ENCODE measurements around the gene BTBD17.

BTBD17 gene

DNA sequence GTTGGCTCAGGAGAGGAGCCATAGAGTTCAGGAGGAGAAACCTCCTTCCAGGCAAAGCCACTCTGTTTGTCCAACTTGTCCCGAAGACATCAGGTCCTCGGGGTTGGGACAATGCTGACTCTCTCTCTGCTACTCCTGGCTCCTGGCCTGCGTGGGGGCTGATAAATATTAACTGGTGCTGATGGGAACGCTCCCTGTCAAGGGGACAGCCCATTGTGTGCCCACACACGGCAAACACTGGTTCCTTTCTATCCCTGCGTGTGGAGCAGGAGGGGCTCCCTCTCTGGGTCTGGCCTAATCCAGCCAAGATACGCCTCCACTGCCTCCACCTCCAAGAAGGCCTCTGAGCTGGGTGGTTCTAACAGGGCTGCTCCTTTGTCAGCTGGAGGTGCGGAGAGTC is 31.2 kb downstream of the BTBD17 start:
- intact Hi-C loops (cut with DNase I; ENCODE audit: low total_unique reads): no loop called here
- no peak for DNase-seq
- Histone ChIP-seq H3K4me3 (no peak overlapping the region), H3K27ac (no peak overlapping the region), H3K4me1 (peaks cover 0 to 16% (median 13%) of the 10 kb centered on the region in 4 donors), H3K27me3 (peaks cover 0 to 65% of the 10 kb centered on the region in 2 donors), H3K9me3 (peaks cover 0 to 9% (median 7%) of the 10 kb centered on the region in 3 donors), H3K36me3 (no peaks in the 10 kb centered on the region)
- TF ChIP-seq, protein P1, sequence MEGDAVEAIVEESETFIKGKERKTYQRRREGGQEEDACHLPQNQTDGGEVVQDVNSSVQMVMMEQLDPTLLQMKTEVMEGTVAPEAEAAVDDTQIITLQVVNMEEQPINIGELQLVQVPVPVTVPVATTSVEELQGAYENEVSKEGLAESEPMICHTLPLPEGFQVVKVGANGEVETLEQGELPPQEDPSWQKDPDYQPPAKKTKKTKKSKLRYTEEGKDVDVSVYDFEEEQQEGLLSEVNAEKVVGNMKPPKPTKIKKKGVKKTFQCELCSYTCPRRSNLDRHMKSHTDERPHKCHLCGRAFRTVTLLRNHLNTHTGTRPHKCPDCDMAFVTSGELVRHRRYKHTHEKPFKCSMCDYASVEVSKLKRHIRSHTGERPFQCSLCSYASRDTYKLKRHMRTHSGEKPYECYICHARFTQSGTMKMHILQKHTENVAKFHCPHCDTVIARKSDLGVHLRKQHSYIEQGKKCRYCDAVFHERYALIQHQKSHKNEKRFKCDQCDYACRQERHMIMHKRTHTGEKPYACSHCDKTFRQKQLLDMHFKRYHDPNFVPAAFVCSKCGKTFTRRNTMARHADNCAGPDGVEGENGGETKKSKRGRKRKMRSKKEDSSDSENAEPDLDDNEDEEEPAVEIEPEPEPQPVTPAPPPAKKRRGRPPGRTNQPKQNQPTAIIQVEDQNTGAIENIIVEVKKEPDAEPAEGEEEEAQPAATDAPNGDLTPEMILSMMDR (IDR thresholded peaks at IDR 0.05): no peak

DNA sequence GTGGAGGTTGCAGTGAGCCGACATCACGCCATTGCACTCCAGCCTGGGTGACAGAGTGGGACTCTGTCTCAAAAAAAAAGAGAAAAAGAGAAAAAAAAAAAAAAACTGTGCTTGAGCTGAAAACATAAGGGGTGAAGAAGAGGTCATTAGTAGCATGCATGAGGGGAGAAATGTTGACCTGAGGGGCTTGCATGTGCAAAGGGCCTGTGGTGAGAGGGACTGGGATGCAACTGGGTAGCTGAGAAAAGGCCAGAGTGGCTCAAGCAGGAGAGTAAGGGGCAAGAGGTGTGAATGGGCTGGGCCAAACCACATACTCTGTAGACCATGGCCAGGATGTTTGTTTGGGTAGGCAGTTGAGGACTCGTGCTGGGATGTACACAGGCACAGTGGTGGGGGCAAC is 32.3 kb downstream of the BTBD17 start:
- intact Hi-C loops (cut with DNase I; ENCODE audit: low total_unique reads): no loop called here
- no peak for DNase-seq
- no peaks in the 10 kb centered on the region for H3K36me3 ChIP-seq
- no peak overlapping the region for H3K27ac ChIP-seq
- H3K9me3 ChIP-seq: peaks cover 0 to 6% (median 4%) of the 10 kb centered on the region in 3 donors
- peaks cover 0 to 19% (median 16%) of the 10 kb centered on the region in 4 donors for H3K4me1 ChIP-seq
- TF ChIP-seq, protein P1 (IDR thresholded peaks at IDR 0.05): no peak
- peaks cover 0 to 62% of the 10 kb centered on the region in 2 donors for H3K27me3 ChIP-seq
- H3K4me3 ChIP-seq: no peak overlapping the region

DNA sequence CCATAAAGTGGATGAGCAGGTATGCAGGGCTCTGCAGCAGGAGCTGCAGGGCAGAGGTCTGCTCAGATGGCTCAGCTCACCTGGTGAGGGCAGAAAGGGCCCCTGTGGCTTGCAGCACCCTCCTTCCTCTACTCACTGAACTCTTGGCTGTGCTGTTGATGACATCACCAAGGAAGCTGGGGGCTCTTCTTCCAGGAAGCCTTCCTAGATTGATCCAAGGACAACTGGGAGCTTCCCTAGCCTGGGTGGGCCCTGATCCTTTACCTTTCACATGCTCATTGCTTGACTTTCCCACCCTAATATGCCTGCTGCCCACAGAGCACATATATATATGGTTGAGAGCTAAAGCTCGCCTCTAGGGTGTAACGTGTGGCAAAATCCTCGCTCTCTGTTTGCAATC is 33.2 kb downstream of the BTBD17 start:
- Histone ChIP-seq H3K9me3 (no peaks in the 10 kb centered on the region), H3K27me3 (peaks cover 0 to 58% of the 10 kb centered on the region in 2 donors), H3K4me1 (peaks cover 0 to 19% (median 16%) of the 10 kb centered on the region in 4 donors), H3K36me3 (no peaks in the 10 kb centered on the region), H3K4me3 (no peak overlapping the region), H3K27ac (no peak overlapping the region)
- TF ChIP-seq, protein P1 (IDR thresholded peaks at IDR 0.05): no peak
- intact Hi-C loops (cut with DNase I; ENCODE audit: low total_unique reads): no loop called here
- no peak for DNase-seq

DNA sequence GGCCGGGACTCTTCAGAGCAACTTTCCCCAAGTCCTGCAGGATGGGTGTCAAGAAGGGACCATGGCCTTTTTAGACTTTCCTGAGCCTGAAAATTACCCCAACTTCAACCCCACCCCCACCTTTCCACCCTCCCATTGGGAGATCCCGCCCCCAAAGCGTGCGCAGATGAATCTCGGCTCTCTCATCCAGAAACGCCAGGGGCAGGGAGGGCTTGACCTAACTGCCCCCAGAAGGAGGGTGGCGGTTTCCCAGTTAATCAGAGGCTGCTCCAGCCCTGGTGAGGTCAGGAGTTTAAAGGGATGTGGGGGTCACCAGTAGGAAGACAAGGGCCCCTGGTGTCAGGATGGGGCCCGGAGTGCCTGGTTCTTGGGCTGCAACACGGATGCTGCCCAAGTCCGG is 35.2 kb downstream of the BTBD17 start:
- intact Hi-C loops (cut with DNase I; ENCODE audit: low total_unique reads): no loop called here
- Histone ChIP-seq H3K4me1 (peaks cover 0 to 19% (median 16%) of the 10 kb centered on the region in 4 donors), H3K36me3 (no peaks in the 10 kb centered on the region), H3K9me3 (no peaks in the 10 kb centered on the region), H3K27ac (no peak overlapping the region), H3K4me3 (peak overlapping the region; percentile 33 to 38), H3K27me3 (peaks cover 0 to 54% of the 10 kb centered on the region in 2 donors)
- TF ChIP-seq, protein P1 (IDR thresholded peaks at IDR 0.05): no peak
- DNase-seq: no peak

DNA sequence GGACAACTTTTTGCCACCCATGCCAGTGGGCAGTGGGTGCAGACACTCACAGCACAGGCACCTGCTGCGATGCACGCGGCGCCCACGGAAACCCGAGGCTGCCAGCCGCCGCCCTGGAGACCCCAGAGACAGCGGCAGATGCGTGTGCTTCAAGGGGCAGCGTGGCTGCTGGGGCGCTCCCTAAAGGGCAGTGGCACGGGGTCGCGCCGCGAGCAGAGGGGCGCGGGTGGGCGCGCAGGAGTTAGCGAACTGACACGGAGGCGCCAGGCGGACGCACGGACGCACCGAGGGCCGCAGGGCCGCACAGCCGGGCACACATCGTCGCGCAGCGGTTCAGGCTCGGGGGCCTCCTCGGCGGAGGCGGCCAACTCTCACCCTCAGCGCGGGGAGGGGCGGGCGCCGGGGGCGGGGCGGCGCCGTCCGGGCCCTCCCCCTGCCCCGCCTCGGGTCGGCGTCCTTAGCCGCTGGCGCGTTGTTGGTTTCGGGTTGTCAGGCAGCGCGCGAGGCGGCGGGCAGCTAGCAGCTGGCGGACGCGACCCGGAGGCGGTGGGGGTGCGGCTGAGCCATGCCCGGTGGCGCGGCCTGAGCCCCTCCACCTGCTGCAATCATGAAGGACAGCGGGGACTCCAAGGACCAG is 35.8 kb downstream of the BTBD17 start, which contains the start of gene KIF19:
Gene KIF19 (plus strand): TSS at position 484 of the 637 bp plus-strand sequence. CDS start 124 bp downstream, at position 608.
- DNase-seq: no peak

More for the DNA sequence above, 35.8 kb downstream of the BTBD17 start, which contains the start of gene KIF19:
- no peaks in the 10 kb centered on the region for H3K36me3 ChIP-seq
- peak within 1 kb of the TSS; percentile 33 to 38 for H3K4me3 ChIP-seq
- TF ChIP-seq, protein P1 (IDR thresholded peaks at IDR 0.05): no peak
- peaks cover 0 to 19% (median 16%) of the 10 kb centered on the region in 4 donors for H3K4me1 ChIP-seq
- no peak within 1 kb of the TSS for H3K27ac ChIP-seq
- H3K9me3 ChIP-seq: no peaks in the 10 kb centered on the region
- intact Hi-C loops (cut with DNase I; ENCODE audit: low total_unique reads): no loop called here
- H3K27me3 ChIP-seq: peaks cover 0 to 53% of the 10 kb centered on the region in 2 donors

Measured in tibial artery (tissue), 4 donors.